KG1 (cell line): ENCODE results near the gene PLA2R1.

Source experiments
- DNase-seq: peaks from one replicate; lab custom pipeline; 2025; lab: John Stamatoyannopoulos, UW

PLA2R1 gene

GRCh38 chr2:159895258-159896065 is 167.0 kb downstream of the PLA2R1 start:
- DNase-seq = no peak

DNA sequence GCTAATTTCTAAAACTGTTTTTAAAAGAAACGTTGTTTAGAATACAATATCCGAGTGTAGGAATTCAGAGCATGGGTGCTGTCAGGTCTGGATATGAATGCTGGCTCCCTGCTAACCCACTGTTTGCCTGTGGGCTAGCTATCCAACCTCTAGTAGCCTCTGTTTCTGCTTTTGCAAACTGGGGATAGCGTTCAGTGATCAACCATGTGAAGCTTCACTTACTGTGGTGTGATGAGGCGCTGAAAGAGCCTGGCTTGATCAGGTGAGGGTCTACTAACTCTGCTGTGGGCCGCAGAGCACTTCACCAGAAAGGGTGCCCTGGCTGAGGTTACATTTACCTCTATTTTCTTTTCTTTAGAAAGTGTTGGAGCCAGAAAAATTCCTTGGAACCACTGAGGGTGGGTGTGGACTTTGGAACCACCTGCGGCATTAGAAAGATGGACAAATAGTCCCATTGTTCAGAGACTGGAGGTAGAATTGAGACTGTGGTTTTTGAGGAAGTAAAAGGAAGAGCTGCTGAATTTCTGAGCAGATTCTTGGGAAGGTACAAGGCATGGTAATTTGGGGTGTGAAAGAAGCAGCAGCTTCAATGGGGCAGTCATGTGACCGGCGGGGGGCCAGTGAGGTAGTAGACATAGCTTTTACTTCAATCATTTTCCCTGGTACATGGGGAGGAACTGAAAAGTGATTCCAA is 168.1 kb downstream of the PLA2R1 start:
- DNase-seq = no peak

DNA sequence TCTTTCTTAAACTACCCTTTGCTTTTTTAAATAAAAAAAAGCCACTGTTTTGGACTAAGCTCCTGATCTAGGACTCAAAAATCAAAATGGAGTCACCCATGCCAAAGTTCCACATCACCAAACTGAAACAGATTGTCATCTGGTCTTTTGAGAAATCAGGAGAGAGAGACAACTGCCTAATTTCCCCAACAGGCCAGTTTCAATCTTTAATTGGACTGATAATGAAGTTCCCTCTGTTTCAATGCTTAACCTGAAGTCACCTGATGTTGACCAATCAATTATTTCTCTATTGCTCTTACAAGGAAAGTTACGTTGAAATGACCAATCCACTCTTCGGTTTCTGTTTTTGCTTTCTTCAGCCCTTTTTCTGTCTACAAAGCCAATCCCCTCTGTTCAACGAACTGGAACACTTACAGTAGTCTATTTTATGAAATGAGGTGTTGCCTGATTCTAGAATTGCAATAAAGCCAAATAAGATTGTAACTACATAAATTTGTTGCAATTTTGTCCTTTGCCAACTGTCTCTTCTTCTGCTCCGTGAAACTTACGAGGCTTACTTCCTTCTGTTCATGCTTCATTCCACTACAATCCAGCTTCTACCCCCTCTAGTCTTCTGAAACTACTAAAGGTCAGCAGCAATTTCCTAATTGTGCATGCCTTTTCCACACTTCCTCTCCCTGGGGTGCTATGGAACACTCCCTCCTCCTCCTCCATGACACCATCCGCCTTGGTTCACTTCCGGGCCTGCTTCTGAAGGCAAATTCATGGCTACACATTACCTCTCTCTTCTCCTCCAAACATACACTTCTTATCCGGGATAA is 169.2 kb downstream of the PLA2R1 start:
- DNase-seq = no peak

DNA sequence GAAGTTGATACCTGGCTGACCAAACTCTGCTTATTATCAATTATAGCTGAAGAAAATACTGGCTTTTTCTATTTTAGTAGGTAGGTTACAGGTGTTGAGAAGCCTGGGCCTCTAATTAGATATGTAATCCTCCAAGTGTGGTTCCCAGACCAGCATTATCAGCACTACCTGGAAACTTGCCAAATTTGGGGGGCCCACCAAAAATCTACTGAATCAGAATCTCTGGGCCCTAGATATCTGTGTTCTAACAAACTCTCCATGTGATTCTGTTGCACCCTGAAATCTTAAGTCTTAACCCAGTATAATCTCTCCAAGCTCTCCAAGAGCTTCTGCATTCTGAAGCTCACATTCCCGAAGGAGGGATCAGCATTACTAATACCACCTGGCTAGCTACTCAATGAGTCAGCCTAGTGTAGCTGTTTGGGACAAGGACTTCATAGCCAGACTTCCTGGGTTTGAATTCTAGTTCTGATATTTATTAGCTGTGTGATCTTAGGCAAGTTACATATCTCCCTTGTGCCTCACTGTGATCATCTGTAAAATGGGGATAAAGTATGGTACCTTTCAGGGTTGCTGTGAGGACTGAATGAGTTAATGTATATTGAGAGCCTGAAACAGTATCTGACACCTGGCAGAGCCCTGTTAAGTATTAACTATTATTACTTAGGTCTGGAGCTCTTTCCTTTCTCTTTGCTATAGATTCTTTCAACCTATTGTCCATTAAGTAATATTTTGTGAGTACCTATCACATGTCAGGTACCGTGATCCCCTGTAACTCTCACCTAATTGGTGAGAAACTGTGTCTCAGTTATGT is 170.3 kb downstream of the PLA2R1 start:
- DNase-seq = no peak

DNA sequence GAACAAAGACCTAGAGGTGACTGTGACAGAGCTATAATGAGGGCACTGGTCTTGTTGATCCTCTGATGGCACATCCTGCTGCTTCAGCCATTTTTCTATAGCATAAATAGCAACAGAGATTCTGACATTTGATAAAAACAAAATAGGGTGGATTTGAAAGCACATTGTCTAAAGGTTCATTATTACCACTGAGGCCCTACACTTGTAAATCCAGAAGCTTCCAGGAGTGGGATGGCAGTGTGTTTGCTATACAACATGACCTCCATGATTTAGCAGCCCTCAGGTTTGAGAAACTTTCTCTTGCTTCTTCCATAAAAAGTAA is 171.2 kb downstream of the PLA2R1 start:
- no peak for DNase-seq

- no peak for DNase-seq
These were observed 171.7 kb downstream of the PLA2R1 start for GRCh38 chr2:159890551-159891266.

DNA sequence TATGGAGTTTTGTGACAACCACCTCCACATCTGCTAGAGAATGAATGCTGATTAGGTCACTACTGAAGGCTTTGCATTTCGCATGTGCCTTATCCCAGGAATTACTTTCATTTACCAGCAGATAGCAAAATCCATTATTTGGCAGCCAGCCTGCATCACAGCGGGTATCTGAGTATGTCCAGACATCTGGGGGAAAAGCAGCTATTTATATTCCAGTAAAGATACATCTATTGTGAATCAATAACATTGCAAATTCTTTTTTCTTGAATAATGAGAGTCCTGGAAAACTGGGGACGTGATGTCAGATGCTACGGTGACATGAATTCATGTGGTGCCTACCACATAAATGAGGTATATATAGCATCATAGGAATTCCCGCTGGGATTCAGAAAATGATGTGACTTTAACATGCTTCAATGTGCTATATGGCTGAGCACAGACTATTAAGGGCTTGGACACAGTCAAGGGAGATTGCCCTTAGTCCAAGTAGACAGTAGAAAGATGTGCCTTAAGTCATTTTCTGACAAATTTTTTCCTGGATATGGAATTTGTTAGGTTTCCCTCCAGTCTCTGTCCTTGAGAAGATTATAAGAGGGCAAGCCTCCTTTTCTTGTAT is 180.2 kb downstream of the PLA2R1 start:
- no peak for DNase-seq
